GM18858 (cell line): ENCODE data around the gene PAX4.
"Not testable (repeated sequence)": the region's sequence is repeated elsewhere in the genome, so short reads cannot be mapped to it uniquely, and the experiment has no call there.

Source experiments
- ATAC-seq: cut with Tn5 transposase; IDR thresholded peaks from one replicate; pipeline ENCODE4 v1.9.1; 2021; ENCODE audit not compliant: unreplicated experiment

The PAX4 gene

DNA sequence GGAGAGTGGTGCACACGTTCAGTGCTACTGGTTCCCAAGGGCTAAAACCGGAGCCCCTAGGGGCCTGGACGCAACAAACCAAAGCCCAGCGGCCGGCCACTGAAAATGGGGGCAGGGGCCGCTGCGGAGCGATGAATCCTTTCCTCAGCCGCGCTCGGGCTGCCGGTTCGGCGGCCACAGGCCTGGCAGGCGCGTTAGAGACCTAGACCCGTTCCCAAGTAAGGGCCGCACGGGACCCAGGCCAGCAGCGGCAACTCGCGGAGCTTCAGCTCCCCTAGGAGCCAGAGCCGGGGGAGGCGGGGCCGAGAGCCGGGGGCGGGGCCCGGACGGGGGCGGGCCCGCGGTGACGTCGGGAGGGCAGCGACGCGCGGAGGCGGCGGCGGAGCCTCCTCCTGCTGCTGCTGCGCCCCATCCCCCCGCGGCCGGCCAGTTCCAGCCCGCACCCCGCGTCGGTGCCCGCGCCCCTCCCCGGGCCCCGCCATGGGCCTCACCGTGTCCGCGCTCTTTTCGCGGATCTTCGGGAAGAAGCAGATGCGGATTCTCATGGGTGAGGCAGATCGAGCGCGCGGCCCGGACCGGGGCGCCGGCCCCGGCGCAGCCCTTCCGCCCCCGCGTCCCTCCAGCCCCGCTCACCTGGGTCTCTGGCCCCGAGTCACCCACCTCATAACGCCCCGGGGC, 29.8 kb downstream of the PAX4 start, which contains the start of gene ARF5:
TSS of gene ARF5 (plus strand) at position 393 of the 678 bp plus-strand sequence. CDS start at position 481, 88 bp downstream.
- ATAC-seq, result peak; percentile 54

DNA sequence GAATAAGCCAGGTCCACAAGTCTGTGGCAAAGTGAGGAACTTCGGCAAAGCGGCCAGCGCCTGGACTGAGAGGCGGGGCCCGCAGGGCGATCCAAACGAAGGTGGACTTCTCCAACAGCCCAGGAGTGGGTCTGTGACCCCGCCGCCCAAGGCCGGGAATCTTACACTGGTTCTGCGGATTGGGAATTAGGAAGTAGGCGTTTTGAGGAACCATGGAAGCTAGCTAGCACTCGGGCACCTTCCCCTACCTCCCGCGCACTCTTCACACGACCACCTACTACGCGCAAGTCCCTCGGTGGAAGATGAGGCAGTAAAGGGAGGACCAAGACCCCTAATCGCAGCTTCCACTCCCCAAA, 30.3 kb downstream of the PAX4 start:
- no peak for ATAC-seq

GRCh38 chr7:127586346-127586745, 31.6 kb downstream of the PAX4 start:
- ATAC-seq, result no peak

GRCh38 chr7:127585044-127585953, 32.6 kb downstream of the PAX4 start, which contains the start of gene GCC1:
TSS of gene GCC1 (minus strand) at chr7:127585596. CDS start at chr7:127585182, 414 bp downstream.
- peak; percentile 84 for ATAC-seq

DNA sequence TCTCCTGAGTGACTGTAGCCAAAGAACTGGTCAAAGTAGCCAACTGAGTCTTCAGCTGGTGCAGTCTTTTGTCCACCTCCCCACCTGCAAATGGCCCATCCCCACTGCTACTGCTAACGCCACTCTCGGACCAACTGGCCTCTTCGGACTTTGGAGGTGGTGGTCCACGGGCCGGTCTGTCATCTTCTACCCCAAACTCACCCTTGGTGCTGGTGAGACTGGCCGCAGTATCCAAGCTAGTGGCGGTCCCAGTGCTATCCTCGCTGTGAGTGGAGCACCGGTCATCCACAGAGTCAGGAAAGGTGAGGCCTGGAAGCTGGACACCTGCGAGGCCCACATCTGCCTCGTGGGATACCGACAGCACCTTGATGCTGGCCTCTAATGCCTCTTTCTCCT, 33.3 kb downstream of the PAX4 start:
- ATAC-seq, result no peak

- no peak for ATAC-seq
Measured at GRCh38 chr7:127582361-127582760, 35.6 kb downstream of the PAX4 start.

DNA sequence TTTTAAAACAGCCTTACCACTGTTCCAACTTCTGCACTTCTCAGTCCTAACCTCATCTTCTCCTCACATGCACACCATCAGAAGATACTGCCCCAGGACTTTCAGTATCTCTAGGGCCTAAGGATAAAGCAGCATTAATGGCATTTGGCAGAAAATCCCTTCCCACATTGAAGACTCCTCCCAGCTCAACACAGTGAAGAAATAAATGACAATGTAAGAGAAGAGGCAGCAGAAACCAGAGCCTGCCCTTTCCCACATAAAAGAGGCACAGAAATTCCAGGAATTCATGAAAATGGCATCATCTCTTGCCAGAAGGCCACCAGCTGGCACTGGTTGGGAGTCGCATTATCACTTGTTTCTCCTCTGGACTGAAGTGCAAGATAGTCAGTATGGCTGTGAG, 36.2 kb downstream of the PAX4 start:
- no peak for ATAC-seq

DNA sequence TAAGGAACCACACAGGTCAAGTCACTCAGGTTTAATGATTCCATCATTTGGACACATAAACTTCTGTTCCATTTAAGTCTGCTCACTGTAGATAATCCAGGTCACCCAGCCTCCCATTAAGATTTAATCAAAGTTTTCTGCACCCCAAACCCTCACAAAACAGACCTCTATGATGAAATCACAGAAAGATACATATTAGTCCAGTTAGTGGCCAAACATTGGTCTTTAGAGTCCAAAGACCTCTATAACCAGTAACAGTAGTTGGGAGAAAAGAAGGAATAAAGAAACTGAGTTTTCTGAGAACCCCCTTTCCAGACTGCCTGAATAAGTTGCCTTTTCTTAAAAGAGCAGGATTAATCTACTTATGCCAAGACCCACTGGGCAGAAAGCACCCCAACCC, 37.3 kb downstream of the PAX4 start:
- ATAC-seq, result no peak

GRCh38 chr7:127578711-127579275, 39.1 kb downstream of the PAX4 start:
- ATAC-seq, result no peak

DNA sequence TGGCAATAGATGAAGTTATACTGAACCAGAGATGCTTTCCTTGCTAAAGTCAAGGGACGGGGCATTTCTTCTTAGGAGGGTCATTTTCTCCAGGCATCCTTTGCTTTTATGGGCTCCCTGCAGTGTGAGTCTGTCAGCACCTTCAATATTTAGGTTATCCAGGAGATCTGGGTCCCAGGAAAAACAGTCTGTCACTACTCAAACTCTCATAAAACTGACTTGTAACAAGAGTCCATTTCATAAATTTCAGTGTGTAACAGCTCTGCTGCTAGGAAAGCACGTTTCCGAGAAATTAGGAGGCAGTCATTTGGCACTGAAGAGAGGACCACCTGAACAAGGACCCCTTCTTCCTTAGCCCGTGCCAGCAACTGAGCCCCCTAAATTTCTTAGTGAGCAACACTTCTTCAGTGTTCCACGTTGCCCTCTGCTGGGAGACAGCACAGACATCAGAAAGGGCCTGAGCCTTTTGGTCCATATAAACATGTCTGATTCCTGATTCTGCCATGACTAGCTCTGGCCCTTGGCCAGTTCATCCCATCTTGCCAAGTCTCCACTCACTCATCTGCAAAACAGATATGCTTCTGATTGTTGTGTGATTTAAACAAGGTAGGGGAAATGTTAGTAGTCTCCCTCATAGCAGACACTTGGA, 39.8 kb downstream of the PAX4 start:
- ATAC-seq, result no peak

DNA sequence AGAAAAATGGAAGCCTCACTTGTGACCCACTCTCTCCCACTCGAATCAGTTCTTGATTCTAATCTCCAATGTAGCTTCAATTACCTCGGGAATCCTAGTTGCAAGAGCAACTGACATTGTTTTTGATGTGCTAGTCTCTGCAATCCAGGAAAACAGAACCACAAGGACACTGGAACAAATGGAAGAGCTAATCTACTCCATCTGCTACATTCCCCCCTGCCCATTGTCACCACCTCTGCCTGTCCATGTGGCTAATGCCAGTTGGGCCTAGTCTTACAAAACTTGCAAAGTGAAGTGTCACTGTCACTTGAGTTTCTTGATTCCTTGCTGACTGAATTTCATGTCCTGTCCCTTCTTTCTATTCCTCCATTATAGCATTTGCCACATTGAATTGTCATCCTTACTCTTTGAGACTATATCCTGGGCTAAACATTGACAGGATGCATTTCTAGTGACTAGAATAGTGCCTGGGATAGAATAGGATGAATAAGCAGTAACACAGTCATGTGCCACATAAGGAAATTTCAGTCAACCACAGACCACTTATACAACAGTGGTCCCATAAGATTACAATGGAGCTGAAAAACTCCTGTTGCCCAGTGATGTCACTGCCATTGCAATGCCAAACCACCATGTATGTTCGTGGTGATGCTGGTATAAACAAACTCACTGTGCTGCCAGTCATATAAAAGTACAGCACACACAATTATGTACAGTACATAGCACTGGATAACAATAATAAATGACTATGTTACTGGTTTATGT, 46.0 kb downstream of the PAX4 start:
- no peak for ATAC-seq

DNA sequence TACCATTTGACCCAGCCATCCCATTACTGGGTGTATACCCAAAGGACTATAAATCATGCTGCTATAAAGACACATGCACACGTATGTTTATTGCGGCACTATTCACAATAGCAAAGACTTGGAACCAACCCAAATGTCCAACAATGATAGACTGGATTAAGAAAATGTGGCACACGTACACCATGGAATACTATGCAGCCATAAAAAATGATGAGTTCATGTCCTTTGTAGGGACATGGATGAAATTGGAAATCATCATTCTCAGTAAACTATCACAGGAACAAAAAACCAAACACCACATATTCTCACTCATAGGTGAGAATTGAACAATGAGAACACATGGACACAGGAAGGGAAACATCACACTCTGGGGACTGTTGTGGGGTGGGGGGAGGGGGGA, 49.9 kb downstream of the PAX4 start:
- not testable (repeated sequence) for ATAC-seq

- ATAC-seq, result no peak
Measured at GRCh38 chr7:127566242-127566641, 51.7 kb downstream of the PAX4 start.
